ENCODE data around the gene RUNX1. TPM values are rescaled to one million over a fixed set of nuclear protein-coding genes. Genes with fewer than 3 reads are reported as not detected.

Gene RUNX1
- total RNA-seq, result 18.5 TPM
- polyA plus RNA-seq, result 29.6 TPM
- long read RNA-seq, donor 1, full-length matches to known transcripts, result 2 of 2 reads
- long read RNA-seq, donor 1, partial matches to known transcripts, result 0 of 2 reads
- long read RNA-seq, donor 1, other reads (novel, unspliced or antisense), result 0 of 2 reads
- long read RNA-seq, donor 2, full-length matches to known transcripts, result 11 of 11 reads
- long read RNA-seq, donor 2, partial matches to known transcripts, result 0 of 11 reads
- long read RNA-seq, donor 2, other reads (novel, unspliced or antisense), result 0 of 11 reads
- long read RNA-seq, donor 3, full-length matches to known transcripts, result 7 of 7 reads
- long read RNA-seq, donor 3, partial matches to known transcripts, result 0 of 7 reads
- long read RNA-seq, donor 3, other reads (novel, unspliced or antisense), result 0 of 7 reads
- long read RNA-seq, donor 4, full-length matches to known transcripts, result 2 of 2 reads
- long read RNA-seq, donor 4, partial matches to known transcripts, result 0 of 2 reads
- long read RNA-seq, donor 4, other reads (novel, unspliced or antisense), result 0 of 2 reads
- long read RNA-seq, donor 5, full-length matches to known transcripts, result 5 of 5 reads
- long read RNA-seq, donor 5, partial matches to known transcripts, result 0 of 5 reads
- long read RNA-seq, donor 5, other reads (novel, unspliced or antisense), result 0 of 5 reads
- long read RNA-seq, donor 6, full-length matches to known transcripts, result 3 of 3 reads
- long read RNA-seq, donor 6, partial matches to known transcripts, result 0 of 3 reads
- long read RNA-seq, donor 6, other reads (novel, unspliced or antisense), result 0 of 3 reads
- long read RNA-seq, donor 7, full-length matches to known transcripts, result 3 of 3 reads
- long read RNA-seq, donor 7, partial matches to known transcripts, result 0 of 3 reads
- long read RNA-seq, donor 7, other reads (novel, unspliced or antisense), result 0 of 3 reads
- long read RNA-seq, donor 8, full-length matches to known transcripts, result 4 of 4 reads
- long read RNA-seq, donor 8, partial matches to known transcripts, result 0 of 4 reads
- long read RNA-seq, donor 8, other reads (novel, unspliced or antisense), result 0 of 4 reads
- long read RNA-seq, donor 9, full-length matches to known transcripts, result 4 of 14 reads
- long read RNA-seq, donor 9, partial matches to known transcripts, result 10 of 14 reads
- long read RNA-seq, donor 9, other reads (novel, unspliced or antisense), result 0 of 14 reads
- long read RNA-seq, donor 10, full-length matches to known transcripts, result 3 of 3 reads
- long read RNA-seq, donor 10, partial matches to known transcripts, result 0 of 3 reads
- long read RNA-seq, donor 10, other reads (novel, unspliced or antisense), result 0 of 3 reads

GRCh38 chr21:35048706-35049617 lies at the start of gene RUNX1:
Gene RUNX1, minus strand, starts transcription at chr21:35049302.
- Histone ChIP-seq H3K4me3 (ENCODE audit: low read length in 2 of 2) (peak within 1 kb of the TSS; percentile 82 to 91), H3K4me1 (ENCODE audit: control insufficient read depth in 2 of 2, insufficient read depth in 2 of 2, low read length in 2 of 2) (peaks cover 43 to 68% of the 10 kb centered on the region in 2 donors), H3K9me3 (ENCODE audit: control insufficient read depth in 2 of 2, insufficient read depth in 1 of 2, low read length in 1 of 2) (no peaks in the 10 kb centered on the region), H3K27me3 (ENCODE audit: control insufficient read depth in 2 of 2, insufficient read depth in 1 of 2, low read length in 1 of 2) (no peaks in the 10 kb centered on the region), H3K27ac (ENCODE audit: low read depth in 1 of 2, low read length in 1 of 2) (peak within 1 kb of the TSS; percentile 94 to 98), H3K36me3 (ENCODE audit: control insufficient read depth in 2 of 2, insufficient read depth in 2 of 2, low read length in 1 of 2) (peaks cover 0 to 18% of the 10 kb centered on the region in 2 donors)
- DNase-seq (ENCODE audit: low read depth in 6 of 9, low spot score in 9 of 9), result peak in 5 of 9 donors; percentile 79 to 93 (median 82)
- 5% methylated on average over 14 of the region's 14 CpGs for WGBS

GRCh38 chr21:35097525-35097924 lies 48.4 kb upstream of the RUNX1 start:
- no peaks in the 10 kb centered on the region for H3K9me3 ChIP-seq (ENCODE audit: control insufficient read depth in 2 of 2, insufficient read depth in 1 of 2, low read length in 1 of 2)

GRCh38 chr21:35096959-35097358 lies 47.9 kb upstream of the RUNX1 start:
- H3K9me3 ChIP-seq (ENCODE audit: control insufficient read depth in 2 of 2, insufficient read depth in 1 of 2, low read length in 1 of 2), result no peaks in the 10 kb centered on the region
- H3K27me3 ChIP-seq (ENCODE audit: control insufficient read depth in 2 of 2, insufficient read depth in 1 of 2, low read length in 1 of 2), result no peaks in the 10 kb centered on the region
- H3K4me1 ChIP-seq (ENCODE audit: control insufficient read depth in 2 of 2, insufficient read depth in 2 of 2, low read length in 2 of 2), result peaks cover 9 to 15% of the 10 kb centered on the region in 2 donors
- H3K4me3 ChIP-seq (ENCODE audit: low read length in 2 of 2), result no peak overlapping the region
- DNase-seq (ENCODE audit: low read depth in 6 of 9, low spot score in 9 of 9), result peak in 4 of 9 donors; percentile 23 to 52 (median 30)
- H3K27ac ChIP-seq (ENCODE audit: low read depth in 1 of 2, low read length in 1 of 2), result no peak overlapping the region
- H3K36me3 ChIP-seq (ENCODE audit: control insufficient read depth in 2 of 2, insufficient read depth in 2 of 2, low read length in 1 of 2), result no peaks in the 10 kb centered on the region

More at GRCh38 chr21:35097525-35097924, 48.4 kb upstream of the RUNX1 start:
- WGBS, result 98% methylated on average over 4 of the region's 4 CpGs
- H3K27ac ChIP-seq (ENCODE audit: low read depth in 1 of 2, low read length in 1 of 2), result no peak overlapping the region
- H3K27me3 ChIP-seq (ENCODE audit: control insufficient read depth in 2 of 2, insufficient read depth in 1 of 2, low read length in 1 of 2), result no peaks in the 10 kb centered on the region
- H3K4me3 ChIP-seq (ENCODE audit: low read length in 2 of 2), result no peak overlapping the region
- no peaks in the 10 kb centered on the region for H3K36me3 ChIP-seq (ENCODE audit: control insufficient read depth in 2 of 2, insufficient read depth in 2 of 2, low read length in 1 of 2)
- H3K4me1 ChIP-seq (ENCODE audit: control insufficient read depth in 2 of 2, insufficient read depth in 2 of 2, low read length in 2 of 2), result peaks cover 12 to 17% of the 10 kb centered on the region in 2 donors
- DNase-seq (ENCODE audit: low read depth in 6 of 9, low spot score in 9 of 9), result no peak

GRCh38 chr21:35095859-35096291 lies 46.8 kb upstream of the RUNX1 start:
- no peaks in the 10 kb centered on the region for H3K9me3 ChIP-seq (ENCODE audit: control insufficient read depth in 2 of 2, insufficient read depth in 1 of 2, low read length in 1 of 2)
- peaks cover 7 to 15% of the 10 kb centered on the region in 2 donors for H3K4me1 ChIP-seq (ENCODE audit: control insufficient read depth in 2 of 2, insufficient read depth in 2 of 2, low read length in 2 of 2)
- WGBS, result 89% methylated on average over 2 of the region's 2 CpGs
- no peak overlapping the region for H3K27ac ChIP-seq (ENCODE audit: low read depth in 1 of 2, low read length in 1 of 2)
- DNase-seq (ENCODE audit: low read depth in 6 of 9, low spot score in 9 of 9), result no peak
- H3K36me3 ChIP-seq (ENCODE audit: control insufficient read depth in 2 of 2, insufficient read depth in 2 of 2, low read length in 1 of 2), result no peaks in the 10 kb centered on the region
- no peaks in the 10 kb centered on the region for H3K27me3 ChIP-seq (ENCODE audit: control insufficient read depth in 2 of 2, insufficient read depth in 1 of 2, low read length in 1 of 2)
- no peak overlapping the region for H3K4me3 ChIP-seq (ENCODE audit: low read length in 2 of 2)

- DNase-seq (ENCODE audit: low read depth in 6 of 9, low spot score in 9 of 9), result no peak
- H3K9me3 ChIP-seq (ENCODE audit: control insufficient read depth in 2 of 2, insufficient read depth in 1 of 2, low read length in 1 of 2), result no peaks in the 10 kb centered on the region
- WGBS, result 98% methylated on average over 5 of the region's 5 CpGs
- no peaks in the 10 kb centered on the region for H3K27me3 ChIP-seq (ENCODE audit: control insufficient read depth in 2 of 2, insufficient read depth in 1 of 2, low read length in 1 of 2)
- H3K4me1 ChIP-seq (ENCODE audit: control insufficient read depth in 2 of 2, insufficient read depth in 2 of 2, low read length in 2 of 2), result peaks cover 7 to 8% of the 10 kb centered on the region in 2 donors
- H3K27ac ChIP-seq (ENCODE audit: low read depth in 1 of 2, low read length in 1 of 2), result no peak overlapping the region
- H3K36me3 ChIP-seq (ENCODE audit: control insufficient read depth in 2 of 2, insufficient read depth in 2 of 2, low read length in 1 of 2), result no peaks in the 10 kb centered on the region
- H3K4me3 ChIP-seq (ENCODE audit: low read length in 2 of 2), result no peak overlapping the region
Observed at GRCh38 chr21:35093514-35093913, 44.4 kb upstream of the RUNX1 start.

- DNase-seq (ENCODE audit: low read depth in 6 of 9, low spot score in 9 of 9), result no peak
- Histone ChIP-seq H3K27me3 (ENCODE audit: control insufficient read depth in 2 of 2, insufficient read depth in 1 of 2, low read length in 1 of 2) (no peaks in the 10 kb centered on the region), H3K4me1 (ENCODE audit: control insufficient read depth in 2 of 2, insufficient read depth in 2 of 2, low read length in 2 of 2) (peaks cover 0 to 2% of the 10 kb centered on the region in 2 donors), H3K36me3 (ENCODE audit: control insufficient read depth in 2 of 2, insufficient read depth in 2 of 2, low read length in 1 of 2) (no peaks in the 10 kb centered on the region), H3K27ac (ENCODE audit: low read depth in 1 of 2, low read length in 1 of 2) (no peak overlapping the region), H3K4me3 (ENCODE audit: low read length in 2 of 2) (no peak overlapping the region), H3K9me3 (ENCODE audit: control insufficient read depth in 2 of 2, insufficient read depth in 1 of 2, low read length in 1 of 2) (no peaks in the 10 kb centered on the region)
- 98% methylated on average over 3 of the region's 3 CpGs for WGBS
Observed at GRCh38 chr21:35091496-35091895, 42.4 kb upstream of the RUNX1 start.

- 74% methylated on average over 4 of the region's 4 CpGs for WGBS
- Histone ChIP-seq H3K36me3 (ENCODE audit: control insufficient read depth in 2 of 2, insufficient read depth in 2 of 2, low read length in 1 of 2) (no peaks in the 10 kb centered on the region), H3K4me1 (ENCODE audit: control insufficient read depth in 2 of 2, insufficient read depth in 2 of 2, low read length in 2 of 2) (no peaks in the 10 kb centered on the region), H3K27ac (ENCODE audit: low read depth in 1 of 2, low read length in 1 of 2) (no peak overlapping the region), H3K4me3 (ENCODE audit: low read length in 2 of 2) (no peak overlapping the region), H3K9me3 (ENCODE audit: control insufficient read depth in 2 of 2, insufficient read depth in 1 of 2, low read length in 1 of 2) (no peaks in the 10 kb centered on the region), H3K27me3 (ENCODE audit: control insufficient read depth in 2 of 2, insufficient read depth in 1 of 2, low read length in 1 of 2) (no peaks in the 10 kb centered on the region)
- no peak for DNase-seq (ENCODE audit: low read depth in 6 of 9, low spot score in 9 of 9)
Observed at GRCh38 chr21:35090403-35090802, 41.3 kb upstream of the RUNX1 start.

- Histone ChIP-seq H3K9me3 (ENCODE audit: control insufficient read depth in 2 of 2, insufficient read depth in 1 of 2, low read length in 1 of 2) (no peaks in the 10 kb centered on the region), H3K4me1 (ENCODE audit: control insufficient read depth in 2 of 2, insufficient read depth in 2 of 2, low read length in 2 of 2) (no peaks in the 10 kb centered on the region), H3K4me3 (ENCODE audit: low read length in 2 of 2) (no peak overlapping the region), H3K36me3 (ENCODE audit: control insufficient read depth in 2 of 2, insufficient read depth in 2 of 2, low read length in 1 of 2) (no peaks in the 10 kb centered on the region), H3K27ac (ENCODE audit: low read depth in 1 of 2, low read length in 1 of 2) (no peak overlapping the region), H3K27me3 (ENCODE audit: control insufficient read depth in 2 of 2, insufficient read depth in 1 of 2, low read length in 1 of 2) (no peaks in the 10 kb centered on the region)
- DNase-seq (ENCODE audit: low read depth in 6 of 9, low spot score in 9 of 9), result no peak
- 96% methylated on average over 2 of the region's 2 CpGs for WGBS
Observed at GRCh38 chr21:35088319-35088771, 39.2 kb upstream of the RUNX1 start.

Measured in thymus (tissue), 14 donors.